Thoracic aorta (tissue), 2 donors: ENCODE measurements around the gene MGAT3. TPM values are rescaled to one million over a fixed set of nuclear protein-coding genes. Genes with fewer than 3 reads are reported as not detected.

Source experiments
- ATAC-seq: fragments of 150-250 bp; one replicate; pipeline ENCODE4 v1.8.0; 2017; ENCODE audit warnings: low read depth; ENCODE audit not compliant: insufficient number of reproducible peaks, low FRiP score
- DNase-seq: peaks from one replicate; pipeline ENCODE4 v3.0.0-alpha.2; 2020; ENCODE audit warnings: low spot score
- H3K27ac ChIP-seq, 2 donors: fragments of 200-600 bp; sonication (generic); 1 replicate in 1 of 2; 2 replicates in 1 of 2; pipeline ENCODE4 v1.5.1; 2016; ENCODE audit warnings: mild to moderate bottlenecking in 2 of 2, moderate library complexity in 2 of 2
- H3K27me3 ChIP-seq: fragments of 200-600 bp; sonication (generic); replicated peaks from 2 replicates; pipeline ENCODE4 v1.6.0; 2016; ENCODE audit warnings: mild to moderate bottlenecking; ENCODE audit not compliant: insufficient read depth
- H3K36me3 ChIP-seq: fragments of 200-600 bp; sonication (generic); one replicate; pipeline ENCODE4 v1.5.1; 2016
- H3K4me1 ChIP-seq, 2 donors: fragments of 200-600 bp; sonication (generic); 1 replicate in 1 of 2; 2 replicates in 1 of 2; pipeline versions ENCODE4 v1.5.1 to v1.6.0; 2016; ENCODE audit warnings: low read depth in 2 of 2, mild to moderate bottlenecking in 1 of 2; ENCODE audit not compliant: control insufficient read depth in 1 of 2
- H3K4me3 ChIP-seq: fragments of 200-600 bp; sonication (generic); 2 replicates; pipeline ENCODE4 v1.5.1; 2016; ENCODE audit warnings: mild to moderate bottlenecking
- H3K9me3 ChIP-seq: fragments of 200-600 bp; sonication (generic); 2 replicates; pipeline ENCODE4 v1.5.1; 2016
- CTCF ChIP-seq: fragments of 200-600 bp; sonication (generic); IDR thresholded peaks from one replicate; pipeline ENCODE4 v1.5.1; 2019; ENCODE audit warnings: antibody characterized with exemption
- total RNA-seq, 2 donors: library from RNA; depleted of rRNA; stranded (reverse); fragments of >200 nt; gene quantifications; one replicate each; pipeline versions ENCODE4 v1.1.0 to v1.2.3, GENCODE V29; 2016

MGAT3 gene
- total RNA-seq, 2 donors from 2014 or later = 1.1 to 3.2 TPM

- H3K4me3 ChIP-seq = no peak overlapping the region
- H3K9me3 ChIP-seq = no peaks in the 10 kb centered on the region
- DNase-seq (no peak), ATAC-seq (no peak)
- no peak for TF ChIP-seq CTCF
- peak overlapping the region; percentile 96 to 99 for H3K27ac ChIP-seq
- H3K36me3 ChIP-seq = peaks cover 21% of the 10 kb centered on the region
- H3K27me3 ChIP-seq = no peaks in the 10 kb centered on the region
- peaks cover 19 to 52% of the 10 kb centered on the region in 2 donors for H3K4me1 ChIP-seq
Observed at GRCh38 chr22:39432361-39432811, 24.4 kb upstream of the MGAT3 start.

GRCh38 chr22:39433476-39434242, 23.2 kb upstream of the MGAT3 start:
- Histone ChIP-seq H3K27me3 (no peaks in the 10 kb centered on the region), H3K9me3 (no peaks in the 10 kb centered on the region), H3K27ac (peak overlapping the region in 1 of 2 donors; percentile 36)

GRCh38 chr22:39434243-39434653, 22.6 kb upstream of the MGAT3 start:
- Histone ChIP-seq H3K4me3 (no peak overlapping the region), H3K9me3 (no peaks in the 10 kb centered on the region), H3K36me3 (peaks cover 7% of the 10 kb centered on the region), H3K27me3 (no peaks in the 10 kb centered on the region), H3K4me1 (peaks cover 19 to 60% of the 10 kb centered on the region in 2 donors), H3K27ac (peak overlapping the region in 1 of 2 donors; percentile 36)
- no peak for DNase-seq
- ATAC-seq = no peak
- TF ChIP-seq CTCF = no peak

More at GRCh38 chr22:39433476-39434242, 23.2 kb upstream of the MGAT3 start:
- Histone ChIP-seq H3K36me3 (peaks cover 9% of the 10 kb centered on the region), H3K4me1 (peaks cover 19 to 56% of the 10 kb centered on the region in 2 donors), H3K4me3 (no peak overlapping the region)
- DNase-seq = no peak
- ATAC-seq = no peak
- no peak for TF ChIP-seq CTCF

GRCh38 chr22:39434721-39435120, 22.1 kb upstream of the MGAT3 start:
- Histone ChIP-seq H3K4me1 (peaks cover 19 to 60% of the 10 kb centered on the region in 2 donors), H3K36me3 (peaks cover 7% of the 10 kb centered on the region), H3K27ac (peak overlapping the region in 1 of 2 donors; percentile 36), H3K9me3 (no peaks in the 10 kb centered on the region), H3K4me3 (no peak overlapping the region), H3K27me3 (no peaks in the 10 kb centered on the region)
- no peak for DNase-seq
- no peak for ATAC-seq
- no peak for TF ChIP-seq CTCF

GRCh38 chr22:39435616-39436015, 21.2 kb upstream of the MGAT3 start:
- Histone ChIP-seq H3K4me1 (peaks cover 17 to 54% of the 10 kb centered on the region in 2 donors), H3K27ac (no peak overlapping the region), H3K9me3 (no peaks in the 10 kb centered on the region), H3K4me3 (no peak overlapping the region), H3K36me3 (no peaks in the 10 kb centered on the region), H3K27me3 (no peaks in the 10 kb centered on the region)
- DNase-seq (no peak), ATAC-seq (no peak)
- TF ChIP-seq CTCF = no peak
